HEK293T (cell line): ENCODE measurements around the gene SLC9C1.

Experiments used
- CTCF ChIA-PET: fragments of 350-600 bp; formaldehyde crosslinking; extraction: SDS; loops from one replicate; lab custom pipeline; 2021; ENCODE audit warnings: antibody characterized with exemption, inconsistent platforms; lab: Yijun Ruan, JAX
- POLR2A ChIA-PET: fragments of 350-600 bp; formaldehyde crosslinking; extraction: SDS; loops from one replicate; lab custom pipeline; 2020; ENCODE audit warnings: antibody characterized with exemption, inconsistent platforms; lab: Yijun Ruan, JAX
- DNase-seq: peaks from one replicate; pipeline ENCODE4 v3.0.0; 2012; ENCODE audit warnings: mixed read lengths; ENCODE audit errors: extremely low spot score
- ARNT ChIP-seq: fragments of 450-650 bp; IDR thresholded peaks from 2 replicates; pipeline ENCODE4 v1.6.1; 2017; ENCODE audit warnings: mild to moderate bottlenecking
- BHLHE40 ChIP-seq: fragments of 450-650 bp; IDR thresholded peaks from 2 replicates; pipeline ENCODE4 v1.6.1; 2016; ENCODE audit warnings: mild to moderate bottlenecking, moderate library complexity, borderline replicate concordance
- CTBP1 ChIP-seq: fragments of 450-650 bp; IDR thresholded peaks from 2 replicates; pipeline ENCODE4 v1.6.1; 2016; ENCODE audit warnings: borderline replicate concordance
- ELF4 ChIP-seq: fragments of 450-650 bp; IDR thresholded peaks from 2 replicates; pipeline ENCODE4 v1.6.1; 2017; ENCODE audit warnings: antibody characterized with exemption
- FOXA1 ChIP-seq: fragments of 450-650 bp; IDR thresholded peaks from 2 replicates; pipeline ENCODE4 v1.6.1; 2016; ENCODE audit warnings: mild to moderate bottlenecking
- FOXK2 ChIP-seq: fragments of 450-650 bp; IDR thresholded peaks from 2 replicates; pipeline ENCODE4 v1.6.1; 2016; ENCODE audit warnings: mild to moderate bottlenecking
- FOXM1 ChIP-seq: fragments of 450-650 bp; IDR thresholded peaks from 2 replicates; pipeline ENCODE4 v1.6.1; 2017; ENCODE audit warnings: mild to moderate bottlenecking, borderline replicate concordance
- HDGF ChIP-seq: fragments of 450-650 bp; IDR thresholded peaks from 2 replicates; pipeline ENCODE4 v1.6.1; 2017; ENCODE audit warnings: antibody characterized with exemption, borderline replicate concordance
- L3MBTL2 ChIP-seq: fragments of 450-650 bp; conservative IDR thresholded peaks from 2 replicates; pipeline ENCODE4 v1.6.1; 2016; ENCODE audit warnings: mild to moderate bottlenecking
- LEF1 ChIP-seq: fragments of 450-650 bp; IDR thresholded peaks from 2 replicates; pipeline ENCODE4 v1.6.1; 2017; ENCODE audit warnings: mild to moderate bottlenecking, borderline replicate concordance
- NFRKB ChIP-seq: fragments of 450-650 bp; IDR thresholded peaks from 2 replicates; pipeline ENCODE4 v1.6.1; 2016; ENCODE audit warnings: mild to moderate bottlenecking, moderate library complexity
- SP1 ChIP-seq: fragments of 450-650 bp; IDR thresholded peaks from 2 replicates; pipeline ENCODE4 v1.6.1; 2017
- SUZ12 ChIP-seq: fragments of 450-650 bp; IDR thresholded peaks from 2 replicates; pipeline ENCODE4 v1.6.1; 2016; ENCODE audit warnings: mild to moderate bottlenecking
- TARDBP ChIP-seq: fragments of 450-650 bp; IDR thresholded peaks from 2 replicates; pipeline ENCODE4 v1.6.1; 2016
- ZNF384 ChIP-seq: fragments of 450-650 bp; IDR thresholded peaks from 2 replicates; pipeline ENCODE4 v1.6.1; 2016
- TF ChIP-seq, protein P1 (sequence below): fragments of 450-650 bp; IDR thresholded peaks from 2 replicates; pipeline ENCODE4 v1.6.1; 2016

SLC9C1 gene

DNA sequence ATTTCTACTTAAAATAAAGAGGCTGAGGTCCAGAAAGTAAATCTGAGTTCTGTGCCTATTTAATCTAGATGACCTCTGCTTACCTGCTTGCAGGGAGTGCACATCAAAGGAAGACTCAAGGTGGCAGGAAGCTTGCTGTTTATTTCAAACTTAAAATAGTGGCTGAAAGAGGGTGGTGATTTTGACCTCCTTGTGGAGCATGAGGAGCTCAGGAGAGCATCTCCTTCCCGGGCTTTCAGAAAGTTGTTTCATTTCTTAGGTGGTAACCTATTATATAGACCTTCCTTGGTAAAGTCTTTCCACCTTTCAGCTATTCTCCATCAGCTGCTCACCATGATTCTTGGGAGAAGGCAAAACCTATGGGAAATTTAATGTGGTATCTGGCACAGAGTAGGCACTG lies 161.5 kb downstream of the SLC9C1 start:
- TF ChIP-seq ELF4 = no peak
- no peak for TF ChIP-seq BHLHE40
- no peak for TF ChIP-seq CTBP1
- TF ChIP-seq ZNF384 = no peak
- no peak for TF ChIP-seq FOXM1
- TF ChIP-seq LEF1 = no peak
- TF ChIP-seq NFRKB = no peak
- TF ChIP-seq, protein P1, sequence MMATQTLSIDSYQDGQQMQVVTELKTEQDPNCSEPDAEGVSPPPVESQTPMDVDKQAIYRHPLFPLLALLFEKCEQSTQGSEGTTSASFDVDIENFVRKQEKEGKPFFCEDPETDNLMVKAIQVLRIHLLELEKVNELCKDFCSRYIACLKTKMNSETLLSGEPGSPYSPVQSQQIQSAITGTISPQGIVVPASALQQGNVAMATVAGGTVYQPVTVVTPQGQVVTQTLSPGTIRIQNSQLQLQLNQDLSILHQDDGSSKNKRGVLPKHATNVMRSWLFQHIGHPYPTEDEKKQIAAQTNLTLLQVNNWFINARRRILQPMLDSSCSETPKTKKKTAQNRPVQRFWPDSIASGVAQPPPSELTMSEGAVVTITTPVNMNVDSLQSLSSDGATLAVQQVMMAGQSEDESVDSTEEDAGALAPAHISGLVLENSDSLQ = no peak
- TF ChIP-seq SP1 = no peak
- TF ChIP-seq FOXK2 = no peak
- no peak for TF ChIP-seq TARDBP
- no peak for TF ChIP-seq SUZ12
- no peak for TF ChIP-seq FOXA1
- TF ChIP-seq L3MBTL2 = no peak
- no peak for TF ChIP-seq HDGF
- TF ChIP-seq ARNT = no peak
- ChIA-PET CTCF (no interaction called here), POLR2A (no interaction called here)
- no peak for DNase-seq

DNA sequence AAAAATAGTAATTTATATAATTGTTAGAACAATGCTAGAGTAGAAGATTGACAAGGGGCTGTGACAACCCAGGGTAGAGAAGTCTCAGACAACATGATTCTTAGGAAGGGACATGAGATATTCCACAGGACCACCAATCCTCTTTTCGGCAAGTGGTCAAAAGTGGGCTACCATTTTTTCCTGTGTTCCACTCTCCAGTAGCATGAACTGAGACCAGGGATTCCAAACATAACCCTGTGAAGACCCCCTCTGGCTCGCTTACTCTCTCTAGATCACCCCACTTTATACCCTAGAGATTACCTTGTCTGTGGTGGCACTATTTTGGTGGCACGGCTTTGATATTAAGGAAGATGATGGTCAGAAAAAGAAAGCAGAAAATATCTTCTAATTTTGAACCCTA lies 161.9 kb downstream of the SLC9C1 start:
- ChIA-PET POLR2A (no interaction called here), CTCF (no interaction called here)
- DNase-seq = no peak
- TF ChIP-seq, protein P1 = no peak
- TF ChIP-seq LEF1 (no peak), FOXM1 (no peak), FOXA1 (no peak), BHLHE40 (no peak), HDGF (no peak), L3MBTL2 (no peak), NFRKB (no peak), ARNT (no peak)

DNA sequence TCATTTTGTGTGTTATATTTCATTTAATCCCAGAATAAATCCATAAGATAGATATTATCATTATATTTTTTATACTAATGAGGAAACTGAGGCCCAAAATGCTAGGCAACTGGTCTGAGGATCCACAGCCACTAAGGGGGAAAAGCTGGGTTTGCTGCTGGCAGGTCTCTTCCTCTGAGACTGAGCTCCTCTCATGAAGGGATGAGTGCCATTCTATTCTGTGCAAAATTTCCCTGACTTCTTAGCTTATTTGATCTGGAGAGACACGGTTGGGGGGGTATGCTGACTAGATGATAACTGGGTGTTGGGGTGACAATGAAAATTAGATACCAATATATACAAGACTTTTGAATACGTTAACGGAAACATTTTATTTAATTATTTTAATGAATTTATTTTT lies 162.9 kb downstream of the SLC9C1 start:
- DNase-seq = no peak
- no peak for TF ChIP-seq SP1
- ChIA-PET POLR2A (no interaction called here), CTCF (no interaction called here)

DNA sequence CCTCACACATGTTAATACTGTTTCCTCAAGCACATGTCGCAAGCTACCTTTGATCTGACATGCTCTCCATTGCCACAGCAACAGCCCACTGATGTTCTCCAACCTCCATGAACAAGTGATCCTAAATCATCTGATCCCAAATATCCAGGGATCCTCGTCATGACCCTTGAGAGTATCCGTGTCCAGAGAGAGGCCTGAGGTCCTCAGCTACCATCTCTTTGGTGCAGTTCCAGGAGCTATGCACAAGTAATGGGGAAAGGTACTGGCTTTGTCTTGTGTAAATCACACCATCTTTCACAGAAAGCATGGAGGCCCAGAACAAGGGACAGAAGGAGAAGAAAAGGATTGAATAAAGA lies 163.4 kb downstream of the SLC9C1 start:
- TF ChIP-seq ARNT (no peak), ELF4 (no peak), ZNF384 (no peak), TARDBP (no peak), FOXK2 (no peak), HDGF (no peak), SP1 (no peak), FOXA1 (no peak), L3MBTL2 (no peak), LEF1 (no peak), CTBP1 (no peak), SUZ12 (no peak), BHLHE40 (no peak), FOXM1 (no peak), NFRKB (no peak)
- TF ChIP-seq, protein P1 = no peak
- DNase-seq = no peak
- ChIA-PET CTCF (no interaction called here), POLR2A (no interaction called here)

DNA sequence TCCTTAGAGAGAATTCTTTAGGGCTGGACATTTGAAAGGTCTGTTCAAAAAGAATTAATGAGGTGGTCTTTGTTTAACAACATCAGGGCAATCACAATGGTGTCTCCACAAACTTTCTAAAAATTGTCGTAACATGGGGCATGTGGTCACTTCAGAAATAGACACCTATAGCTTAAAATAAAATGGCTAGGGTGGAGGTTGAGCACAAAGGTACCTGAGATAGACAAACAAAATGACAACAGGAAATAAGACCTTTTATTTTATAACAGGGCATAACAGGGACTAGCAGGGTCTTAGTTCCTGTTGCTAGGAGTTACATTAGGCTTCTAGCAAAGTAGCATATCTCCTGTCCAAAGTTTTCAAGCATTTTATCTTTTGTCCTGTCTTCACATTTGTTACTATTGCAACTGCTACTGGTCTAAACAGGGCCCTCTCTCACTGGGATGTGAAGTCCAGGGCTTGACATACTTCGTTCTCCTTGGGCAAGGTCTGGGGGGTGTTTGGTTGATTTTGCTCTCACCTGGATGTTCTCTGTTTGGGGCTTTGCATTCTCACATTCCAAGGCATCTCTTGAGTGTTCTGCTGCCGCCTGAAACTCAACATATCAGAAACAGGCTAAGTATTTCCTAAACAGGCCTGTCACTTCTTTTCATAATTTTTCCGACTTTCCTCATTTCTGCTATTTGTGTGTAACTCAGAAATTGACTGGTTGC lies 163.9 kb downstream of the SLC9C1 start:
- CTCF ChIA-PET = no interaction called here
- DNase-seq = no peak
- TF ChIP-seq FOXA1 (no peak), ELF4 (no peak), FOXM1 (no peak)
- TF ChIP-seq, protein P1 = no peak
- POLR2A ChIA-PET = no interaction called here
